Keratinocyte (primary cell): Measurements from ENCODE around the gene ZNF638. TPM values are rescaled to one million over a fixed set of nuclear protein-coding genes. Genes with fewer than 3 reads are reported as not detected.

Experiments used
- DNase-seq: peaks from one replicate; pipeline ENCODE4 v3.0.0-alpha.2; 2011; ENCODE audit warnings: low read depth, missing footprints, low spot score
- FAIRE-seq: peaks from 2 replicates; lab custom pipeline; 2011; peaks lifted over from hg19 to GRCh38; lab: Jason Lieb, UNC
- H2AFZ ChIP-seq: 2 replicates; pipeline ENCODE4 v1.6.0; 2012; ENCODE audit warnings: low read length, control low read depth, inconsistent platforms; ENCODE audit not compliant: control insufficient read depth
- H3K27ac ChIP-seq: 2 replicates; pipeline ENCODE4 v1.5.1; 2011; ENCODE audit warnings: low read length; ENCODE audit not compliant: control insufficient read depth, insufficient read depth
- H3K27me3 ChIP-seq: 3 replicates; pipeline ENCODE4 v1.6.0; 2011; ENCODE audit warnings: low read length; ENCODE audit not compliant: control insufficient read depth, insufficient read depth; ENCODE audit errors: extremely low read depth
- H3K36me3 ChIP-seq, 2 experiments: 2 replicates in 1 of 2; 3 replicates in 1 of 2; pipeline ENCODE4 v1.5.1; 2011; ENCODE audit warnings: low read length in 2 of 2, mild to moderate bottlenecking in 1 of 2; ENCODE audit not compliant: control insufficient read depth in 2 of 2, insufficient read depth in 2 of 2; ENCODE audit errors: extremely low read depth in 1 of 2
- H3K4me1 ChIP-seq: 3 replicates; pipeline ENCODE4 v1.5.1; 2011; ENCODE audit warnings: low read length; ENCODE audit not compliant: control insufficient read depth, insufficient read depth; ENCODE audit errors: extremely low read depth
- H3K4me2 ChIP-seq: 3 replicates; pipeline ENCODE4 v1.6.0; 2011; ENCODE audit warnings: low read depth, low read length; ENCODE audit not compliant: control insufficient read depth, insufficient read depth; ENCODE audit errors: extremely low read depth
- H3K4me3 ChIP-seq, 3 experiments: fragments of 200-600 bp in 1 of 3; sonication (generic) in 1 of 3; 2 replicates in 2 of 3; 3 replicates in 1 of 3; pipeline ENCODE4 v1.5.1; 2011 to 2016; ENCODE audit warnings: low read length in 3 of 3, mild to moderate bottlenecking in 3 of 3, control low read depth in 2 of 3, inconsistent platforms in 1 of 3, low read depth in 1 of 3, mixed read lengths in 1 of 3, mixed run types in 1 of 3, moderate library complexity in 1 of 3; ENCODE audit not compliant: control insufficient read depth in 2 of 3, insufficient read depth in 2 of 3; ENCODE audit errors: extremely low read depth in 1 of 3
- H3K79me2 ChIP-seq: 2 replicates; pipeline ENCODE4 v1.6.0; 2012; ENCODE audit warnings: low read length; ENCODE audit not compliant: control insufficient read depth, insufficient read depth
- H3K9ac ChIP-seq: 3 replicates; pipeline ENCODE4 v1.6.0; 2011; ENCODE audit warnings: low read length; ENCODE audit not compliant: control insufficient read depth, insufficient read depth; ENCODE audit errors: extremely low read depth
- H3K9me1 ChIP-seq: 3 replicates; pipeline ENCODE4 v1.6.0; 2011; ENCODE audit warnings: low read length; ENCODE audit not compliant: control insufficient read depth, insufficient read depth; ENCODE audit errors: extremely low read depth
- H3K9me3 ChIP-seq: 2 replicates; pipeline ENCODE4 v1.5.1; 2012; ENCODE audit warnings: low read depth, low read length; ENCODE audit not compliant: control insufficient read depth
- H4K20me1 ChIP-seq: 3 replicates; pipeline ENCODE4 v1.6.0; 2011; ENCODE audit warnings: low read length; ENCODE audit not compliant: control insufficient read depth, insufficient read depth; ENCODE audit errors: extremely low read depth
- CTCF ChIP-seq, 3 experiments: IDR thresholded peaks in 1 of 3; conservative IDR thresholded peaks in 1 of 3; optimal IDR thresholded peaks in 1 of 3; 2 replicates in 2 of 3; 3 replicates in 1 of 3; pipeline versions ENCODE3 to v1.5.1; 2011; ENCODE audit warnings: low read length in 3 of 3, mild to moderate bottlenecking in 3 of 3, moderate library complexity in 2 of 3, control low read depth in 1 of 3, inconsistent platforms in 1 of 3; ENCODE audit not compliant: insufficient read depth in 2 of 3; ENCODE audit errors: extremely low read depth in 1 of 3
- EZH2 ChIP-seq: IDR thresholded peaks from one replicate; pipeline ENCODE4 v1.6.1; 2012; ENCODE audit warnings: inconsistent platforms, mild to moderate bottlenecking, low read length, moderate library complexity
- dilution Hi-C: fragments of 300-500 bp; cut with MboI; formaldehyde crosslinking; loops from one replicate; pipeline ENCODE4 v1.7.0; 2020; ENCODE audit warnings: low sequenced_read_pairs; ENCODE audit not compliant: extremely low pct_ligation_motif_present
- polyA plus RNA-seq, 5 experiments: library from polyadenylated mRNA; depleted of rRNA in 3 of 5; stranded (reverse) in 3 of 5; stranded (forward) in 1 of 5; unstranded in 1 of 5; fragments of >200 nt; gene quantifications; 1 replicate in 1 of 5; 2 replicates in 3 of 5; 3 replicates in 1 of 5; pipeline versions ENCODE4 v1.2.1 to v1.2.3, GENCODE V29; 2011 to 2012; ENCODE audit warnings: missing spikeins in 2 of 5, low read depth in 1 of 5, low replicate concordance in 1 of 5

The ZNF638 gene
- polyA plus RNA-seq, 1 donor (not counting 4 experiments of a cell fraction or from before 2014, with no cell fraction given) = 66.5 TPM

- Histone ChIP-seq H2AFZ (no peak overlapping the region), H3K4me2 (no peak overlapping the region), H3K27me3 (peaks cover 32% of the 10 kb centered on the region), H3K79me2 (no peaks in the 10 kb centered on the region), H3K9me3 (peaks cover 2% of the 10 kb centered on the region), H3K4me3 (no peak overlapping the region), H4K20me1 (no peaks in the 10 kb centered on the region), H3K9me1 (no peaks in the 10 kb centered on the region), H3K36me3 (peaks cover 0 to 1% of the 10 kb centered on the region in 2 experiments), H3K27ac (no peak overlapping the region), H3K4me1 (peaks cover 14% of the 10 kb centered on the region), H3K9ac (no peak overlapping the region)
- no peak for DNase-seq
- TF ChIP-seq CTCF (optimal IDR thresholded peaks at IDR 0.05 in 1 of 3, IDR thresholded peaks at IDR 0.05 in 1 of 3, conservative IDR thresholded peaks at IDR 0.05 in 1 of 3; ENCODE audit: extremely low read depth in 1 of 3, insufficient read depth in 2 of 3, low read length in 3 of 3) (no peak), EZH2 (no peak)
- dilution Hi-C loops = no loop called here
- FAIRE-seq = no peak
Observed at GRCh38 chr2:71464389-71464788, 132.8 kb downstream of the ZNF638 start.

GRCh38 chr2:71465356-71465755 lies 133.8 kb downstream of the ZNF638 start:
- no peak overlapping the region for H3K9ac ChIP-seq
- no peak overlapping the region for H3K4me3 ChIP-seq
- no peaks in the 10 kb centered on the region for H3K79me2 ChIP-seq
- FAIRE-seq = no peak
- H2AFZ ChIP-seq = no peak overlapping the region
- DNase-seq = no peak
- peaks cover 0 to 1% of the 10 kb centered on the region in 2 experiments for H3K36me3 ChIP-seq
- no peak overlapping the region for H3K4me2 ChIP-seq
- TF ChIP-seq EZH2 (no peak), CTCF (optimal IDR thresholded peaks at IDR 0.05 in 1 of 3, IDR thresholded peaks at IDR 0.05 in 1 of 3, conservative IDR thresholded peaks at IDR 0.05 in 1 of 3; ENCODE audit: extremely low read depth in 1 of 3, insufficient read depth in 2 of 3, low read length in 3 of 3) (no peak)
- H3K9me1 ChIP-seq = no peaks in the 10 kb centered on the region
- peaks cover 2% of the 10 kb centered on the region for H3K9me3 ChIP-seq
- dilution Hi-C loops = no loop called here
- H3K4me1 ChIP-seq = peaks cover 14% of the 10 kb centered on the region
- H3K27ac ChIP-seq = no peak overlapping the region
- H4K20me1 ChIP-seq = no peaks in the 10 kb centered on the region
- H3K27me3 ChIP-seq = peaks cover 32% of the 10 kb centered on the region
